Chondrocyte (in vitro differentiated cells): Measurements from ENCODE around the gene NDUFB8. TPM values are rescaled to one million over a fixed set of nuclear protein-coding genes. Genes with fewer than 3 reads are reported as not detected.
A peak's percentile ranks its signal among the peaks of the same experiment; 100 is the strongest.

Experiments
- DNase-seq: peaks from one replicate; pipeline ENCODE4 v3.0.0; 2021; ENCODE audit warnings: mixed read lengths, low spot score
- H3K27ac Mint-ChIP-seq: one replicate; pipeline ENCODE4 v1.8.0; 2021; ENCODE audit warnings: mild to moderate bottlenecking, moderate library complexity, mixed read lengths; ENCODE audit not compliant: unreplicated experiment
- H3K27me3 Mint-ChIP-seq: 2 replicates; pipeline ENCODE4 v1.8.0; 2021; ENCODE audit warnings: low read depth, mixed read lengths
- H3K36me3 Mint-ChIP-seq: 2 replicates; pipeline ENCODE4 v1.8.0; 2021; ENCODE audit warnings: low read depth, mixed read lengths
- H3K4me1 Mint-ChIP-seq: 2 replicates; pipeline ENCODE4 v1.8.0; 2021; ENCODE audit warnings: low read depth, mild to moderate bottlenecking, mixed read lengths
- H3K4me3 Mint-ChIP-seq: one replicate; pipeline ENCODE4 v1.8.0; 2021; ENCODE audit warnings: mild to moderate bottlenecking, moderate library complexity, mixed read lengths; ENCODE audit not compliant: unreplicated experiment
- H3K9me3 Mint-ChIP-seq: 2 replicates; pipeline ENCODE4 v1.8.0; 2021; ENCODE audit warnings: low read depth, mixed read lengths
- CTCF ChIP-seq: fragments of 200-600 bp; sonication (generic); IDR thresholded peaks from 2 replicates; pipeline ENCODE4 v1.5.0; 2021; ENCODE audit warnings: antibody characterized with exemption, mild to moderate bottlenecking, moderate library complexity
- total RNA-seq: library from RNA; stranded (reverse); gene quantifications from 3 replicates; pipeline ENCODE4 v1.2.1, GENCODE V29; 2021

NDUFB8 gene
- total RNA-seq, 1 donor from 2014 or later, result 127 TPM

GRCh38 chr10:100537475-100537874 lies 7.8 kb upstream of the NDUFB8 start:
- H3K27me3 Mint-ChIP-seq, result no peaks in the 10 kb centered on the region
- no peak for TF ChIP-seq CTCF
- DNase-seq, result no peak
- H3K9me3 Mint-ChIP-seq, result no peaks in the 10 kb centered on the region
- no peak overlapping the region for H3K27ac Mint-ChIP-seq
- peaks cover 7% of the 10 kb centered on the region for H3K4me1 Mint-ChIP-seq
- H3K4me3 Mint-ChIP-seq, result no peak overlapping the region
- H3K36me3 Mint-ChIP-seq, result no peaks in the 10 kb centered on the region

GRCh38 chr10:100535715-100536353 lies 6.2 kb upstream of the NDUFB8 start, which contains the start of gene HIF1AN:
TSS of gene HIF1AN (plus strand) at chr10:100535943. CDS start at chr10:100535959, 16 bp downstream.
- Mint-ChIP-seq H3K4me1 (peaks cover 7% of the 10 kb centered on the region), H3K36me3 (no peaks in the 10 kb centered on the region), H3K9me3 (no peaks in the 10 kb centered on the region), H3K4me3 (no peak within 1 kb of the TSS), H3K27ac (no peak within 1 kb of the TSS), H3K27me3 (no peaks in the 10 kb centered on the region)
- no peak for DNase-seq
- TF ChIP-seq CTCF, result peak; percentile 92

DNA sequence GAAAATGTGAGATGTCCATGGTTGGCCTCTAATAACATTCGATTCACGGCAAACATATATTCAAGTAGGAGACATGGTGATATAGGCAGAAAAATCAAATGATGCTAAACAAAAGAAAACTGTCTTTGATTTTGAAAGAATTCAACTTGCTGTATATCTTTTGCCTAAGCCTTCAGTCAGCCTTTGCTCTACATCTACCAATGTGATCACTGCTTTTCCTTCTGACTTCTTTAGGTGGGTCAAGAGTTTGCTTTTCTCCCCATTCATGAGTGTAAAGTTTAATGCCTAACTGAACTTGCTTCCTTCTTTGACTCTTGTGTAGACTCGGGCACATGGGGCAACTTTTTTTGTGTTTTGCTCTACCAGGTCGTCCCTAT lies 5.7 kb upstream of the NDUFB8 start:
- no peak overlapping the region for H3K27ac Mint-ChIP-seq
- no peak for DNase-seq
- no peaks in the 10 kb centered on the region for H3K27me3 Mint-ChIP-seq
- no peaks in the 10 kb centered on the region for H3K36me3 Mint-ChIP-seq
- TF ChIP-seq CTCF, result no peak
- peaks cover 5% of the 10 kb centered on the region for H3K4me1 Mint-ChIP-seq
- no peak overlapping the region for H3K4me3 Mint-ChIP-seq
- H3K9me3 Mint-ChIP-seq, result no peaks in the 10 kb centered on the region

DNA sequence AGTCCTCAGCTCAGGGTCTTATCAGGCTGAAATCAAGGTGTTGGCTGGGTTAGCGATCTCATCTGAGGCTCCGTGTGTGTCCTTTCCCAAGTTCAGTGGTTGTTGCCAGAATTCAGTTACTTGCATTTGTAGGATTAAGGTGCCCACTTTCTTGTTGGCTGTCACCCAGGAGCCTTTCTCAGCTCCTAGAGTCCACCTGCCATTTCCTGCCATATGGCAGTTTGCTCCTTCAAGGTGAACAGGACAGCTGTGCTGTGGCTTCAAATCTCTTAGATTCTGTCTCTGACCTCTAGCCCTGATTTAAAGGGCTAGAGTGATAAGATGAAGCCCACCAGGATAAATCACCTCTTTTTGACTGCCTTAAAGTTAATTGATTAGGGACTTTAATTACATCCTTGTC lies 5.1 kb upstream of the NDUFB8 start:
- Mint-ChIP-seq H3K27ac (no peak overlapping the region), H3K4me3 (no peak overlapping the region), H3K36me3 (no peaks in the 10 kb centered on the region), H3K9me3 (no peaks in the 10 kb centered on the region), H3K27me3 (no peaks in the 10 kb centered on the region), H3K4me1 (peaks cover 11% of the 10 kb centered on the region)
- DNase-seq, result no peak
- no peak for TF ChIP-seq CTCF

DNA sequence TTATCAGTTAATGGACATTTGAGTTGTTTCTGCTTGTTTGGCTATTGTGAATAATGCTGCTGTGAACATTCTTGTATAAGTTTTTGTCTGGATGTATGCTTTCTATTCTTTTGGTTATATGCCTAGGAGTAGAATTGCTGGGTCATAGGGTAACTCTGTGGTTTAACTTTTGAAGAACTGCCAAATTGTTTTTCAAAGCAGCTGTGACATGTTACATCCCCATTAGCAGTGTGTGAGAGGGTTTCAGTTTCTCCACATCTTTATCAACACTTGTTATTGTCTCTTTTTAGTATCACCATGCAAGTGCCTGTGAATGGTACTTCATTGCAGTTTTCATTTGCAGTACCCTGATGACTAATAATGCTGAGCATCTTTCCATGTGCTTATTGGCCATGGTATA lies 2.1 kb upstream of the NDUFB8 start:
- Mint-ChIP-seq H3K27me3 (no peaks in the 10 kb centered on the region), H3K4me3 (no peak overlapping the region), H3K27ac (no peak overlapping the region), H3K36me3 (peaks cover 2% of the 10 kb centered on the region), H3K9me3 (no peaks in the 10 kb centered on the region), H3K4me1 (peaks cover 24% of the 10 kb centered on the region)
- TF ChIP-seq CTCF, result no peak
- no peak for DNase-seq
